Measurements from ENCODE around the gene SH3BP4.
A peak's percentile ranks its signal among the peaks of the same experiment; 100 is the strongest.

SH3BP4 gene

GRCh38 chr2:235068701-235069100, 116.9 kb downstream of the SH3BP4 start:
- no peak for DNase-seq (ENCODE audit: low read depth)
- no peak for TF ChIP-seq CTCF (conservative IDR thresholded peaks at IDR 0.05; ENCODE audit: low read depth, low read length)
- H3K4me3 ChIP-seq (ENCODE audit: low read length), result no peak overlapping the region

- DNase-seq (ENCODE audit: low read depth), result peak; percentile 56
- no peak overlapping the region for H3K4me3 ChIP-seq (ENCODE audit: low read length)
- TF ChIP-seq CTCF (conservative IDR thresholded peaks at IDR 0.05; ENCODE audit: low read depth, low read length), result no peak
These were observed 118.4 kb downstream of the SH3BP4 start for GRCh38 chr2:235070063-235070706.

GRCh38 chr2:235073868-235074413, 122.1 kb downstream of the SH3BP4 start:
- H3K4me3 ChIP-seq (ENCODE audit: low read length), result no peak overlapping the region
- no peak for DNase-seq (ENCODE audit: low read depth)
- TF ChIP-seq CTCF (conservative IDR thresholded peaks at IDR 0.05; ENCODE audit: low read depth, low read length), result no peak

GRCh38 chr2:235077046-235077445, 125.2 kb downstream of the SH3BP4 start:
- no peak for DNase-seq (ENCODE audit: low read depth)

GRCh38 chr2:235078182-235078581, 126.4 kb downstream of the SH3BP4 start:
- DNase-seq (ENCODE audit: low read depth), result no peak
- TF ChIP-seq CTCF (conservative IDR thresholded peaks at IDR 0.05; ENCODE audit: low read depth, low read length), result no peak
- H3K4me3 ChIP-seq (ENCODE audit: low read length), result no peak overlapping the region

More at GRCh38 chr2:235077046-235077445, 125.2 kb downstream of the SH3BP4 start:
- no peak overlapping the region for H3K4me3 ChIP-seq (ENCODE audit: low read length)
- no peak for TF ChIP-seq CTCF (conservative IDR thresholded peaks at IDR 0.05; ENCODE audit: low read depth, low read length)

GRCh38 chr2:235078914-235079472, 127.2 kb downstream of the SH3BP4 start:
- no peak for DNase-seq (ENCODE audit: low read depth)
- H3K4me3 ChIP-seq (ENCODE audit: low read length), result no peak overlapping the region
- TF ChIP-seq CTCF (conservative IDR thresholded peaks at IDR 0.05; ENCODE audit: low read depth, low read length), result no peak

- DNase-seq (ENCODE audit: low read depth), result no peak
- no peak overlapping the region for H3K4me3 ChIP-seq (ENCODE audit: low read length)
- TF ChIP-seq CTCF (conservative IDR thresholded peaks at IDR 0.05; ENCODE audit: low read depth, low read length), result no peak
These were observed 128.3 kb downstream of the SH3BP4 start for GRCh38 chr2:235080101-235080500.

Data from retinal pigment epithelial cell (primary cell).